Activated T-cell treated with anti-CD3 and anti-CD28 coated beads for 4 hours (primary cell): ENCODE data around the gene NCOA1.

ENCODE experiments used
- DNase-seq: peaks from one replicate; pipeline ENCODE4 v3.0.0-alpha.2; 2020

The NCOA1 gene

DNA sequence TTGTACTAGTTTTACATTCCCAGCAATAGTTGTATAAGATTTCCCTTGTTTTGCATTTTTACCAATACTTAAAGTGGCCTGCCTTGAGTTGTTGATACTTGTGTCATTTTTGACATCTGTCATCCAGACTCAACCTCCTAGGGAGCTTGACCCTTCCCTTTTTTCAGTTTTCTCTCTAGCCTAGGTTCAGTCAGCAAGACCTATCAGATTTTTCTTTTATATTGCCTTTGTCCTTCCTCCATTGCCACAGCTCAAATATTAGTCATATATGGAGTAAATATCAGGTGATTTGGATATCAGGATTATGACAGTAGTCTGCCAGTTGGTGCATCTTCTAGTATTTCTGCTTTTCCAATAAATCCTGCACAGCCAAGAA is 315.6 kb downstream of the NCOA1 start:
- no peak for DNase-seq

DNA sequence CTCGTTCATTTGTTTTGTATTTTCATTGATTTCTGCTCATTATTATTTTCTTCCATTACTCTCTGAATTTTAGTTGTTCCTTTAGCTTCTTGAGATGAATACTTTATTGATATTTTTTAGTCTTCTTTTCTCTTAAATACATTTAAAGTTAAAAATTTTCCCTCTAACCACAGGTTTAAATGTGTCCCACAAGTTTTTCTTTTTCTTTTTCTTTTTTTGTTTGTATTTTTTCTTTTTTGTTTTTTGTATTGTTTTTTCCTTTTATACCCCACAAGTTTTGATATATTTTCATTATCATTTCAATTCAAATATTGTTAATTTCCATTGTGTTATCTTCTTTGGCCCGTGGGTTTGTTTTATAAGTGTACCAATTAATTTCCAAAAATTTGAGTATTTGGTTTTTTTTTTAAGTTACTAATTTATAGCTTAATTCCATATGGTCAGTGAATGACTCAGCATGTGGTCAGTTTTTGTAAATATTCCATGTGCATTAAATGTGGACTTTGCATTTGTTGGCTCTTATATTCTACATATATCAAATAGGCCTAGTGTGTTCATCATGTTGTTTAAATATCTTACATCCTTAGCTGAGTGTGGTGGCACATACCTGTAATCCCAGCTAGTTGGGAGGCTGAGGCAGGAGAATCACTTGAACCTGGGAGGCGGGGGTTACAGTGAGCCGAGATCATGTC is 318.4 kb downstream of the NCOA1 start:
- DNase-seq, result no peak

DNA sequence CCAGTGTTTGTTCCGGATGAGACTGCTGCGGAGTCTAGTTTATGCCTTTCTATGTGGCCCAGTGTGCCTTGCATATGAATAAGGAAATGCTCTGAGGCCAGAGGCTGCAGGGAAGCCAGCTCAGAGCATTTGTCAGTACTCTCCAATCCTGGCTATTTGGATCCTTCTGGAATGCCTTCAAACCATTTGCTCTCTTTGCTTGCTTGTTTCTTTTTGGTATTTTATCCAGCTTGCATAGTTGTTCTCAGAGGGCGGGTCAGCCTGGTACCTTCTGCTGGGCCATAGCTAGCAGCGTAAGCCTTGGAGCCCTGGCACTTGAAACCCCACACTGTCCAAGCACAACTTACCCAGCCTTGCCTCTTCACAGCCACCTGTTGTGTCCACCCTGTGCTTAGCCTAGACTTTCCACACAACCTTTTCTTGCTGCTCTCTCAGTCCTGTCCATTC is 322.7 kb downstream of the NCOA1 start:
- DNase-seq, result no peak

DNA sequence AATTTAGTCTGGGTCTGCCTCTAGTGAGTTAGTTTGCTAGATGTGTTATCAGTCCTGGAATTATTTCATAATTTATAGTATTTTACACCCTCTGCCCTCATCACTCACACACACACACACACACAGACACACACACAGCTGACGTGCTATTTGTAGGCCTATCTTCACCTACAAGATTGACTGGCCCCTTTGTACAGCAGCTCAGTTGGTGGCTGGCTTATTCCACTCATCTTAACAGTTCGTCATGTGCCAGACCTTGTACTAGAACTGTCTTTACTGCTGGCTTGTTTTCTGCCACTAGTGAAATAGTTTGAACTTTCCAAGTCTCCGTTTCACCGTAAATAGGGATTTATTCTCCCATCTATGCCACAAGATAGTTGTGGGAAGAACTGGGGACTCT is 323.5 kb downstream of the NCOA1 start:
- no peak for DNase-seq

DNA sequence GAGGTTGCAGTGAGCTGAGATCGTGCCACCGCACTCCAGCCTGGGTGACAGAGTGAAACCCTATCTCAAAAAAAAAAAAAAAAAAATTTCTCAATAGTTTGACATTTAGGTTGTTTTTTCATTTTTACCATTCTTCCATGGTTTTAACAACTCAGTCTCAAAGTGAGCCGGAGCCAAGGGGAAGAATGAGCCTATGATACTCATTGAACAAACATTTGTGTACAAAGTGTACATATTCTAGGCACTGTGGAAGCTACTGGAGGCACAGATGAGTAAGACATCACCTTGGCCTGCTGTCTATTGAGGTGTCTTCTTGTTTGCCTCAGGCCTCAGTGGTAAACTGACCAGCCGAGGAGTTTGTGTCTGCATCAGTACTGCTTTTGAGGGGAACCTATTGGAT is 324.1 kb downstream of the NCOA1 start:
- DNase-seq, result no peak

DNA sequence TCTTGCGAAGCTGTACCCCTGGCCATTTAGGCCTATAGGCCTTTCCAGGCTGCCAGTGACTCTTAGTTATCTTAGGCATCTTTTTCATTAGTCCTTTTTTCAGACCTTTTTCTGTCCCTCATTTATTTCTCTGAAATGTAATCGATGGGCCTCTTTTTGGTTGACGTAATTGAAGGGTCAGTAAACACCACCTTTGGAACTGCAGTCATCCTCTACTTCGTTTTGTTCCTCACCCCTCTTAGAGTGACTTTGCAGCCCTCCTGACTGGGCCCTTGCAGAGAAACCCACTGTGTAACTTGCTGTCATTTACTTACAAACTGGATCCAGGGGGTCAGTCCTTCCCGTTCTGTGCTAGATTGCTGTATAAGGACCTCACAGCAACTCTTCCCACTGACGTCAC is 325.4 kb downstream of the NCOA1 start:
- DNase-seq, result no peak

DNA sequence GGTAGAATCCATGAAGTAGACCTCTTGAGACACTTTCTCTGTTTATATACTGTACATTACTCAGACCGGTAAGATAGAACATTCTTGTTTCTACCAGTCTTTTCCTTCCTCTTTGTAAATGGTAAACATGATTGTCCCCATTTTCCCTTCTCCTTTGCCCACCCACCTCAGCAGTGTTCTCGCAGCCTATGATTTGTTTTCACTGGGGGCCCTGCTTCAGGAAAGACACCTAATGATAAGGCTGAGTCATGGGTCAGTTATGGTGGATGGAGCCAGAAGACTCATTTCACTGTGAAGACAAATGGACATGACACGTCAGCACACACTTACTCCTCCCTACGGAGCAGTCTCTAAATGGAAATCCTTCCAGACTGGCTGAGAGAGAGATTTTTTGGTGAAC is 325.8 kb downstream of the NCOA1 start:
- no peak for DNase-seq

DNA sequence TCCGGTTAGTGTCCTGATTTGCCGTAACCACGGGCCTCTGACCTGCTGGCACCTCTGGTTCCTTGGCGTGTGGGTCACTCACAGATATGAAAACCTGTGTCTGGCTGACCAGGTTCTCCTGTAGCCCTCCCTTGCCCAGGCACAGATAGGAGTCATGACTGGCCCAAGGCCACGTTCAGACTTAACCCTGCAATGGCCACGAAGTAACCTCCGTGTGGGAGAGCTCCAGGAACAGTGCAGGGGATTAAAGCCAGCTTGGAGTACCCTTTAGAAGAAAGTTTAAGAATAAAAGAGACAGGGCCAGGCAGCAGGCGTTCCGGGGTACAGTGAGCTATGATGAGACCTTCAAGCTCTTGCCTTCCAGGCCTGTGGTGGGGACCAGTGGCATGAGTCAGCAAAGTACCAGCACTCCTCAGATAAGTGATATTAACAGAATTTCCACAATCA is 327.7 kb downstream of the NCOA1 start:
- DNase-seq, result no peak

DNA sequence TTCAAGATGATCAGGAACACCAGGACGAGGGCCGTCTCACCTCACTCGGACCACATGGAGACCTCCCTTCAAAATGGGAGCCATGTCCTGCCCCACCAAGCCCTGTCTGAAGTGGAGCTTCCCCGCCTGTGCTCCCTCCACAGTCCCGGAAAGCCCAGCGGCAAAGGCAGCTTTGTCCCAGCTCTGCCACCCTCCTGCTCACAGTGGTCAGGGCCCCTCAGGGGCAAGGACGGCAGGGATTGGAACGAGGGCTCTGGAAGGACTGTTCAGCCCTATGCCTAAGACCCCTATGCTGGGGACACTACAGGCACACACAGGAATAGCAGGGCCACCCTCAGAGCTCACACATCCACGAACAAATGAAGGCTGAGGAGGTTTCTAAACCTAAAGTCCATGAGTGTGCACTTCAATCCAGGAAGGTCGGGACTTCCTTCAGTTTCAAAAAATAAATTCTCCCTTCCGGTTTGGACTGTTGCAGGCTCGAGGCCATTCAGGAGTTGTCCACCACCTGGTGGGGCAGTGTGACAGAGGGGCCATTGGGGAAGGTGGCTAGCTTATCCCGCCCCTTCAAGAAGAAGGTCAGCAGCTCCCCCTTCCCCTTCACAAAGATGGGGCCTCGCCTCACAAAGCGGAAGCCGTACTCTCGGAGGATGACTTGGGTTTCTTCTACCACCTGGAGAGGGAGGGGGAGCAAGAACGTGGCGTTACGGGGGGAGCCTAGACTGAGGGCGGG is 328.6 kb downstream of the NCOA1 start:
- no peak for DNase-seq

DNA sequence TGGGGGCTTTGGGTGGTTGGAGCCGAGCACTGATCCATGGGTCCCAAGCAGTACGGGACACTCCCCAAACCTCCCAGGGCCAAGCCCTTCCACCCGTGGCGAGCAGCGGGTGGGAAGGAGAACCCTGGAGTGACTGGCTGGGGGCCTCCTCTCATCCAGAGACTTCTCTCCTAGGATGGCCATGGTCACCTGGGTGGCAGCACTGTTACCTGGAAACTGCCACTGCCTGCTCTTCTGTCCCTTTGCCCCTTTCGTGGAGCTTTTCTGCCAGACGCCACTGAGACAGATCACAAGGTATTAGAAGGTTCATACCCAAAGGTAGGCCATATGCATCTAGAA is 329.1 kb downstream of the NCOA1 start:
- DNase-seq, result no peak
